Inflammatory macrophage treated with lipopolysaccharide for 1 hour (primary cell): ENCODE measurements around the gene CTTN.
A peak's percentile ranks its signal among the peaks of the same experiment; 100 is the strongest.
"Not testable (repeated sequence)": the region's sequence is repeated elsewhere in the genome, so short reads cannot be mapped to it uniquely, and the experiment has no call there.

Source experiments
- DNase-seq, 2 donors: peaks; one replicate each; pipeline ENCODE4 v3.0.0-alpha.2; 2020 to 2022

Gene CTTN

GRCh38 chr11:70381872-70382861 lies 16.2 kb upstream of the CTTN start:
- DNase-seq: no peak

GRCh38 chr11:70383664-70384565 lies 14.4 kb upstream of the CTTN start:
- no peak for DNase-seq

GRCh38 chr11:70384566-70385152 lies 13.7 kb upstream of the CTTN start:
- no peak for DNase-seq

GRCh38 chr11:70387564-70387963 lies 10.8 kb upstream of the CTTN start:
- no peak for DNase-seq

GRCh38 chr11:70389201-70389600 lies 9.1 kb upstream of the CTTN start:
- no peak for DNase-seq

- not testable (repeated sequence) for DNase-seq
Measured at GRCh38 chr11:70390882-70391281, 7.4 kb upstream of the CTTN start.

GRCh38 chr11:70394211-70394950 lies 3.9 kb upstream of the CTTN start:
- no peak for DNase-seq

GRCh38 chr11:70397336-70397982 lies 870 bp upstream of the CTTN start:
- DNase-seq: peak in 1 of 2 donors; percentile 19

- peak in 1 of 2 donors; percentile 13 for DNase-seq
Measured at GRCh38 chr11:70398834-70399680, 728 bp downstream of the CTTN start.

- peak; percentile 78 to 87 for DNase-seq
Measured at GRCh38 chr11:70399681-70400112, 1.4 kb downstream of the CTTN start.

GRCh38 chr11:70400643-70401042 lies 2.3 kb downstream of the CTTN start:
- no peak for DNase-seq

- peak; percentile 15 to 33 for DNase-seq
Measured at GRCh38 chr11:70402016-70402415, 3.7 kb downstream of the CTTN start.

GRCh38 chr11:70402685-70403084 lies 4.4 kb downstream of the CTTN start:
- DNase-seq: no peak

- no peak for DNase-seq
Measured at GRCh38 chr11:70404244-70404643, 5.9 kb downstream of the CTTN start.

GRCh38 chr11:70405679-70406395 lies 7.5 kb downstream of the CTTN start:
- no peak for DNase-seq

GRCh38 chr11:70407121-70407520 lies 8.8 kb downstream of the CTTN start:
- DNase-seq: no peak

- no peak for DNase-seq
Measured at GRCh38 chr11:70407814-70408213, 9.5 kb downstream of the CTTN start.

GRCh38 chr11:70408326-70408725 lies 10.0 kb downstream of the CTTN start:
- DNase-seq: not testable (repeated sequence)

- no peak for DNase-seq
Measured at GRCh38 chr11:70409437-70409836, 11.1 kb downstream of the CTTN start.

- no peak for DNase-seq
Measured at GRCh38 chr11:70409871-70410270, 11.5 kb downstream of the CTTN start.
